NT2/D1 (cell line): ENCODE data around the gene NUP160.

Experiments
- SUZ12 ChIP-seq: IDR thresholded peaks from 2 replicates; pipeline ENCODE4 v1.6.1; 2011; ENCODE audit not compliant: insufficient read length, insufficient read depth; ENCODE audit errors: extremely low read depth
- YY1 ChIP-seq: IDR thresholded peaks from 2 replicates; pipeline ENCODE4 v1.6.1; 2011; ENCODE audit not compliant: insufficient read length, insufficient read depth

GRCh38 chr11:47863898-47864430 is 15.8 kb upstream of the NUP160 start:
- TF ChIP-seq SUZ12: no peak
- TF ChIP-seq YY1: no peak
